Bronchial epithelial cell (primary cell): Measurements from ENCODE around the gene CACNA2D1. TPM values are rescaled to one million over a fixed set of nuclear protein-coding genes. Genes with fewer than 3 reads are reported as not detected.
A peak's percentile ranks its signal among the peaks of the same experiment; 100 is the strongest.

Experiments
- DNase-seq: peaks from one replicate; pipeline ENCODE4 v3.0.0-alpha.2; 2010; ENCODE audit warnings: low read depth
- FAIRE-seq: peaks from 2 replicates; lab custom pipeline; 2011; peaks lifted over from hg19 to GRCh38; lab: Jason Lieb, UNC
- H3K27me3 ChIP-seq: 2 replicates; pipeline ENCODE4 v1.5.1; 2011; ENCODE audit warnings: low read length; ENCODE audit not compliant: control insufficient read depth, insufficient read depth
- H3K36me3 ChIP-seq: 2 replicates; pipeline ENCODE4 v1.5.1; 2011; ENCODE audit warnings: low read length; ENCODE audit not compliant: control insufficient read depth, insufficient read depth
- H3K4me3 ChIP-seq: 2 replicates; pipeline ENCODE4 v1.5.1; 2011; ENCODE audit warnings: mild to moderate bottlenecking, low read depth, low read length, control low read depth
- CTCF ChIP-seq: IDR thresholded peaks from 2 replicates; pipeline ENCODE4 v1.5.1; 2011; ENCODE audit warnings: mild to moderate bottlenecking, moderate library complexity, low read length, control low read depth, inconsistent platforms; ENCODE audit not compliant: insufficient read depth, severe bottlenecking
- total RNA-seq: library from RNA; depleted of rRNA; stranded (reverse); fragments of >200 nt; gene quantifications from 2 replicates; pipeline ENCODE4 v1.2.1, GENCODE V29; 2014

Gene CACNA2D1
- total RNA-seq, 1 donor from 2014 or later, result 1.1 TPM

- Histone ChIP-seq H3K4me3 (no peak overlapping the region), H3K27me3 (no peaks in the 10 kb centered on the region), H3K36me3 (no peaks in the 10 kb centered on the region)
- DNase-seq (no peak), FAIRE-seq (peak; percentile 13)
- TF ChIP-seq CTCF, result no peak
Observed at GRCh38 chr7:82275342-82275741, 168.2 kb downstream of the CACNA2D1 start.

GRCh38 chr7:82274681-82275080 lies 168.9 kb downstream of the CACNA2D1 start:
- DNase-seq, result no peak
- Histone ChIP-seq H3K4me3 (no peak overlapping the region), H3K27me3 (no peaks in the 10 kb centered on the region), H3K36me3 (no peaks in the 10 kb centered on the region)
- TF ChIP-seq CTCF, result no peak
- no peak for FAIRE-seq

GRCh38 chr7:82273886-82274285 lies 169.7 kb downstream of the CACNA2D1 start:
- no peak overlapping the region for H3K4me3 ChIP-seq
- H3K27me3 ChIP-seq, result no peaks in the 10 kb centered on the region
- FAIRE-seq, result no peak
- no peak for TF ChIP-seq CTCF
- H3K36me3 ChIP-seq, result no peaks in the 10 kb centered on the region
- DNase-seq, result no peak

- FAIRE-seq (no peak), DNase-seq (no peak)
- Histone ChIP-seq H3K4me3 (no peak overlapping the region), H3K36me3 (no peaks in the 10 kb centered on the region), H3K27me3 (no peaks in the 10 kb centered on the region)
- TF ChIP-seq CTCF, result no peak
Observed at GRCh38 chr7:82270870-82271269, 172.7 kb downstream of the CACNA2D1 start.

- DNase-seq (no peak), FAIRE-seq (no peak)
- TF ChIP-seq CTCF, result no peak
- Histone ChIP-seq H3K27me3 (no peaks in the 10 kb centered on the region), H3K4me3 (no peak overlapping the region), H3K36me3 (no peaks in the 10 kb centered on the region)
Observed at GRCh38 chr7:82268632-82269031, 174.9 kb downstream of the CACNA2D1 start.

- no peak for FAIRE-seq
- H3K36me3 ChIP-seq, result no peaks in the 10 kb centered on the region
- H3K4me3 ChIP-seq, result no peak overlapping the region
- no peaks in the 10 kb centered on the region for H3K27me3 ChIP-seq
- DNase-seq, result no peak
- no peak for TF ChIP-seq CTCF
Observed at GRCh38 chr7:82266081-82266480, 177.5 kb downstream of the CACNA2D1 start.
